GM12865 (cell line): ENCODE data around the gene BUB1.

ENCODE experiments used
- DNase-seq: peaks from one replicate; pipeline ENCODE4 v3.0.0; 2010; ENCODE audit warnings: low read depth
- H3K4me3 ChIP-seq: 2 replicates; pipeline ENCODE4 v1.5.1; 2011; ENCODE audit warnings: mild to moderate bottlenecking, low read depth, low read length, control low read depth
- TF ChIP-seq, protein P1 (sequence below): IDR thresholded peaks from 2 replicates; pipeline ENCODE4 v1.5.1; 2011; ENCODE audit warnings: low read length, control low read depth, low read depth, inconsistent platforms; ENCODE audit not compliant: insufficient read depth; ENCODE audit errors: missing control alignments

BUB1 gene

DNA sequence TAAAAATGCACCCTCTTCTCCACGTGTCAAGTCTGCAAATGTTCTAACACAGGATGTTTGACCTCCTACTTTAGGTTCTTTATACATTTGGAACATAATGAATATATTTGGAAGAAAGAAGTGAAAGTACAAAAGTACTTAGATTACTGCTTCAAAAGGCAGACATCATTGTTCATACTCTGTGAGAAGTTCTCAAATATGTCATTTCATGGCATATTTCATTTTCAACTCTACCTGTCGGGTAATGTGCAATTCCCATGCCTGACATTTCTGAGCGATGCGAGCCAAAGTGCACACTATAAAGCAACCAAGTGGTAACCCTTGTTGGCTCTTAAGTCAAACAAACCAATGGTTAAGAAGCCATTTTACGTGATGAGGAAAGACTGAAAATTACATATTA lies 7.0 kb downstream of the BUB1 start:
- no peak overlapping the region for H3K4me3 ChIP-seq
- TF ChIP-seq, protein P1, sequence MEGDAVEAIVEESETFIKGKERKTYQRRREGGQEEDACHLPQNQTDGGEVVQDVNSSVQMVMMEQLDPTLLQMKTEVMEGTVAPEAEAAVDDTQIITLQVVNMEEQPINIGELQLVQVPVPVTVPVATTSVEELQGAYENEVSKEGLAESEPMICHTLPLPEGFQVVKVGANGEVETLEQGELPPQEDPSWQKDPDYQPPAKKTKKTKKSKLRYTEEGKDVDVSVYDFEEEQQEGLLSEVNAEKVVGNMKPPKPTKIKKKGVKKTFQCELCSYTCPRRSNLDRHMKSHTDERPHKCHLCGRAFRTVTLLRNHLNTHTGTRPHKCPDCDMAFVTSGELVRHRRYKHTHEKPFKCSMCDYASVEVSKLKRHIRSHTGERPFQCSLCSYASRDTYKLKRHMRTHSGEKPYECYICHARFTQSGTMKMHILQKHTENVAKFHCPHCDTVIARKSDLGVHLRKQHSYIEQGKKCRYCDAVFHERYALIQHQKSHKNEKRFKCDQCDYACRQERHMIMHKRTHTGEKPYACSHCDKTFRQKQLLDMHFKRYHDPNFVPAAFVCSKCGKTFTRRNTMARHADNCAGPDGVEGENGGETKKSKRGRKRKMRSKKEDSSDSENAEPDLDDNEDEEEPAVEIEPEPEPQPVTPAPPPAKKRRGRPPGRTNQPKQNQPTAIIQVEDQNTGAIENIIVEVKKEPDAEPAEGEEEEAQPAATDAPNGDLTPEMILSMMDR: no peak
- DNase-seq: no peak

GRCh38 chr2:110669079-110669478 lies 8.8 kb downstream of the BUB1 start:
- TF ChIP-seq, protein P1: no peak
- H3K4me3 ChIP-seq: no peak overlapping the region
- DNase-seq: no peak

- TF ChIP-seq, protein P1: no peak
- DNase-seq: no peak
- H3K4me3 ChIP-seq: no peak overlapping the region
These were observed 10.8 kb downstream of the BUB1 start for GRCh38 chr2:110667071-110667470.

DNA sequence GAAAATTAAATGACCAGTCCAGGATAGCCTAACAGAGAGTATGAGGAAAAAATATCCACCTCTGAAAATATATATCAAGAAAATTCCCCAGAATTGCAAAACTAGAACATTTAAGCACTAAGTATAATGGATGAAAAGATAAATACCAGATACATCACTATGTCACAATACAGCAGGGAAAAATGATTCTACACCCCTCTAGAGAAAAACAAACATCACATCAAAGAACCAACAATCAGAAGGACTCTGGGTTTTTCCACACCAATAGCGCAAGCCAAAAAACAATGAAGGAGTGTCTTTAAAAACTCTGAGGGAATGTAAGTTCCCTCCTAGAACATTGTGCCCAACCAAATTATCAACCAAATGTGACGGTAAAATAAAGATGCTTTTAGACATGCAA lies 13.7 kb downstream of the BUB1 start:
- no peak for DNase-seq
- TF ChIP-seq, protein P1: no peak

DNA sequence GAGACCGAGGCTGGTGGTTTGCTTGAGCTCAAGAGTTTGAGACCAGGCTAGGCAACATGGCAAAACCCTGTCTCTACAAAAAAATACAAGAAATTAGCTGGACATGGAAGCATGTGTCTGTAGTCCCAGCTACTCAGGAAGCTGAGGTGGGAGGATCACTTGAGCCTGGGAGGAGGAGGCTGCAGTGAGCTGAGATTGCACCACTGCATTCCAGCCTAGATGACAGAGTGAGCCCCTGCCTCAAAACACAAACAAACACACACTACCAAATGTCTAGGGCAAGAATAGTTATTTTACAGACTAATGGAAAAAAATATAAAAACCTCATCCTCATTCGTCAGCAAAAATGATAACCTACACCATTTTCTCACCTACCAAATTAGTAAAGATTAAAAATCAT lies 15.3 kb downstream of the BUB1 start:
- H3K4me3 ChIP-seq: no peak overlapping the region
- DNase-seq: no peak
- TF ChIP-seq, protein P1: no peak

More for the DNA sequence above, 13.7 kb downstream of the BUB1 start:
- no peak overlapping the region for H3K4me3 ChIP-seq

- H3K4me3 ChIP-seq: no peak overlapping the region
- no peak for DNase-seq
- TF ChIP-seq, protein P1: no peak
These were observed 17.3 kb downstream of the BUB1 start for GRCh38 chr2:110660558-110660957.

- no peak overlapping the region for H3K4me3 ChIP-seq
- DNase-seq: no peak
- TF ChIP-seq, protein P1: no peak
These were observed 18.6 kb downstream of the BUB1 start for GRCh38 chr2:110659248-110659647.
